Measurements from ENCODE around the gene ABHD17B. TPM values are rescaled to one million over a fixed set of nuclear protein-coding genes. Genes with fewer than 3 reads are reported as not detected.

ABHD17B gene
- total RNA-seq, 6 experiments from 2014 or later: 8.4 to 13.1 (median 10.3) TPM

GRCh38 chr9:71941998-71942567, 31.1 kb upstream of the ABHD17B start:
- DNase-seq: no peak
- peaks cover 0 to 4% (median 0%) of the 10 kb centered on the region in 4 donors for H3K4me1 ChIP-seq
- no peaks in the 10 kb centered on the region for H3K27me3 ChIP-seq
- no peaks in the 10 kb centered on the region for H3K36me3 ChIP-seq
- H3K9me3 ChIP-seq: no peaks in the 10 kb centered on the region
- H3K27ac ChIP-seq: no peak overlapping the region
- intact Hi-C loops (cut with DNase I): no loop called here
- ATAC-seq: no peak
- 100% methylated on average over 2 of the region's 2 CpGs for WGBS (ENCODE audit: insufficient coverage, low coverage, low lambda C conversion rate, missing lambda C conversion rate)
- no peak overlapping the region for H3K4me3 ChIP-seq
- no peak for TF ChIP-seq POLR2A (IDR thresholded peaks at IDR 0.05)
- no peak for TF ChIP-seq CTCF (IDR thresholded peaks at IDR 0.05)

- Histone ChIP-seq H3K4me1 (peaks cover 0 to 4% (median 0%) of the 10 kb centered on the region in 4 donors), H3K27me3 (no peaks in the 10 kb centered on the region), H3K4me3 (no peak overlapping the region), H3K36me3 (no peaks in the 10 kb centered on the region), H3K27ac (no peak overlapping the region), H3K9me3 (no peaks in the 10 kb centered on the region)
- intact Hi-C loops (cut with DNase I): no loop called here
- no peak for TF ChIP-seq POLR2A (IDR thresholded peaks at IDR 0.05)
- no peak for TF ChIP-seq CTCF (IDR thresholded peaks at IDR 0.05)
- 85% methylated on average over 2 of the region's 2 CpGs for WGBS (ENCODE audit: insufficient coverage, low coverage, low lambda C conversion rate, missing lambda C conversion rate)
- ATAC-seq: no peak
- DNase-seq: no peak
These were observed 30.1 kb upstream of the ABHD17B start for GRCh38 chr9:71941060-71941568.

GRCh38 chr9:71937898-71938297, 26.9 kb upstream of the ABHD17B start:
- intact Hi-C loops (cut with DNase I): no loop called here
- Histone ChIP-seq H3K9me3 (no peaks in the 10 kb centered on the region), H3K27me3 (no peaks in the 10 kb centered on the region), H3K27ac (no peak overlapping the region), H3K4me1 (no peaks in the 10 kb centered on the region), H3K36me3 (no peaks in the 10 kb centered on the region), H3K4me3 (no peak overlapping the region)
- TF ChIP-seq POLR2A (IDR thresholded peaks at IDR 0.05) (no peak), CTCF (IDR thresholded peaks at IDR 0.05) (no peak)
- WGBS (ENCODE audit: insufficient coverage, low coverage, low lambda C conversion rate, missing lambda C conversion rate): 80% methylated on average over 1 of the region's 1 CpG
- DNase-seq: no peak
- no peak for ATAC-seq

GRCh38 chr9:71937070-71937625, 26.2 kb upstream of the ABHD17B start:
- ATAC-seq (peak in 2 of 4 donors; percentile 33 to 38), DNase-seq (no peak)
- no peaks in the 10 kb centered on the region for H3K36me3 ChIP-seq
- intact Hi-C loops (cut with DNase I): no loop called here
- H3K4me1 ChIP-seq: no peaks in the 10 kb centered on the region
- H3K9me3 ChIP-seq: no peaks in the 10 kb centered on the region
- TF ChIP-seq CTCF (IDR thresholded peaks at IDR 0.05): no peak
- no peak for TF ChIP-seq POLR2A (IDR thresholded peaks at IDR 0.05)
- no peaks in the 10 kb centered on the region for H3K27me3 ChIP-seq
- no peak overlapping the region for H3K27ac ChIP-seq
- H3K4me3 ChIP-seq: no peak overlapping the region
- WGBS (ENCODE audit: insufficient coverage, low coverage, low lambda C conversion rate, missing lambda C conversion rate): 50% methylated on average over 4 of the region's 4 CpGs

Measured in right lobe of liver (tissue), 6 donors.